ENCODE data around the gene ATRNL1. TPM values are rescaled to one million over a fixed set of nuclear protein-coding genes. Genes with fewer than 3 reads are reported as not detected.

ATRNL1 gene
- total RNA-seq, 1 experiment from 2014 or later = 5.8 TPM

DNA sequence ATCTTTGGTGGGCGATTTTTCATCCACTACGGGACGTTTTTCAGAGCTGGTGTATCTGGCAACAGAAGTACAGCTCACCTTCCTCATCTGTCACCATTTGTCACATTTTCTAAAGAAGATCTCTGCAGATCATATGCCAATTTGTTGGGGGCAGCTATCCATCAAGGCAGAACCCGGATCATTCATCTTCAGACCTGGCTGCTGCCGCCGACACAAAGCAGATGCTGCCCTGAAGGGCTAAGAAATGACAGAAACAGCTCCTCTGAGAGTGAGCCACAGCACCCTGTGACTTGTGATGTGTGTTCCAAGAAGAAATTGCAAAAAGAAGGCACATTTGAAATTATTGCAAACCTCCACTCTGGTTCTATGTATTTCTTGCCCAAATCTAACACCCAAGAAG lies 888.9 kb downstream of the ATRNL1 start:
- DNase-seq (ENCODE audit: low spot score) = no peak

DNA sequence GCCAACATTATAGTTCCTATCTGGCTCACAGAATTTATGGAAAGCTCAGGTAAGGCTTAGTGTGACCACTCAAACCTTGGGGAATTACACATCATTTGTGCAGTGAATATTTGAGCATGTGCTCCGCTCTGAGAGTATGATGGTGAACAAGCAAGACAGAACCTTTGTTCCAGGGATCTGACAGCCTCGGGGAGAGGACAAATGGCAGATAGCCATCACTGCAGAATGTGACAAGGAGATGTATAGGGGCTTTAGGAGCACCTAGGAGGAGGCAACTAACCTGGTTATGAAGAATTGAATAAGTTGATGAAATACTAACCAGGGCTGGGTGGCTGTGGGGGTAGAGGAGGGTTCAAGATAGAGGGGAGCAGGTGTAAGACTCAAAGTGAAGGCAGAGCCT lies 889.4 kb downstream of the ATRNL1 start:
- no peak for DNase-seq (ENCODE audit: low spot score)

DNA sequence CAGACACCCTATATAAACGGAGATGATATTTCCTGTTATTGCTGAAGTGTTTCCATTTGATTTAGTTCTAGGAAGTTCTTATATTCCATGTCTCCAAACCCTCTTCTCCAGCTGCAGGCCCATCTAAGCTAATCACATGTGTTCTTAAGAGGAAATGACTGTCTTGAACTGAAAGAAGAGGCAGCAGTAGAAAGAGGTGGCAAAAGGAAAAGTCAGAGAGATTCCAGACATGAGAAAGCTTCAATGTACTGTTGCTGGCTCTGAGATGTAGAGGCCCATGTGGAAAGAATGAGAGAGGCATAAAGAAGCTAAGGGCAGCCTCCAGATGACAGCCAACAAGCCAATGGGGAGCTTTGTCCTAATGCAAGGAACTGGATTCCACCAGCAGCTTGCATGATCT lies 892.6 kb downstream of the ATRNL1 start:
- no peak for DNase-seq (ENCODE audit: low spot score)

DNA sequence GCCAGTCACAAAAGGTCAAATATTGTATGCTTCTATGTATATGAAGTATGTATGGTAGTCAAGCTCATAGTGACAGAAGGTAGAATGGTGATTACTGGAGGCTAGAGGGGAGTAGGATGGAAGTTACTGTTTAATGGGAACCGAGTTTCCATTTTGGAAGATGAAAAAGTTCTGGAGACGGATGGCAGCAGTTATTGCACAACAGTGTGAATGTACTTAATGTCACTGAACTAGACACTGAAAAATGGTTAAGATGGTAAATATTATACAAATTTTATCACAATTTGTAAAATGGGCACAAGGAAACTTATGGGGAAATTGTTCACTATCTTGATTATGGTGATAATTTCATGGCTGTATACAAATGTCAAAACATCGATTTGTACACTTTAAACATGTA lies 895.2 kb downstream of the ATRNL1 start:
- no peak for DNase-seq (ENCODE audit: low spot score)

DNA sequence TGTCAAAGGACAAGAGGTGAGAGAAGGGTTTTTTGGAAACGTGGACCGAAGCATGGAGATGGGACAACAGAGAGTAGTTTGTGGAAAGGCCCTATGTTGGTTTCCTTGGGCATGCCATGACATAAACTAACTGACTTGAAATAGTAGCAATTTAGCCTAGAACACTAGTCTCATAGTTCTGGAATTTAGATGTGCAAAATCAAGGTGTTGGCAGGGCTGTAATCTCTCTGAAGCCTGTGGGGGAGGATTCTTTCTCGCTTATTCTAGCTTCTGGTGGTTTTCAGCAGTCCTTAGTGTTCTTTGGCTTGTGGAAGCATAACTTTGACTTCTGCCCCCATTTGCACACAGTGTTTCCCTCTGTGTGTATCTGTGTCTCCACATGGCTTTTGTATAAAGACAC lies 896.5 kb downstream of the ATRNL1 start:
- DNase-seq (ENCODE audit: low spot score) = no peak

DNA sequence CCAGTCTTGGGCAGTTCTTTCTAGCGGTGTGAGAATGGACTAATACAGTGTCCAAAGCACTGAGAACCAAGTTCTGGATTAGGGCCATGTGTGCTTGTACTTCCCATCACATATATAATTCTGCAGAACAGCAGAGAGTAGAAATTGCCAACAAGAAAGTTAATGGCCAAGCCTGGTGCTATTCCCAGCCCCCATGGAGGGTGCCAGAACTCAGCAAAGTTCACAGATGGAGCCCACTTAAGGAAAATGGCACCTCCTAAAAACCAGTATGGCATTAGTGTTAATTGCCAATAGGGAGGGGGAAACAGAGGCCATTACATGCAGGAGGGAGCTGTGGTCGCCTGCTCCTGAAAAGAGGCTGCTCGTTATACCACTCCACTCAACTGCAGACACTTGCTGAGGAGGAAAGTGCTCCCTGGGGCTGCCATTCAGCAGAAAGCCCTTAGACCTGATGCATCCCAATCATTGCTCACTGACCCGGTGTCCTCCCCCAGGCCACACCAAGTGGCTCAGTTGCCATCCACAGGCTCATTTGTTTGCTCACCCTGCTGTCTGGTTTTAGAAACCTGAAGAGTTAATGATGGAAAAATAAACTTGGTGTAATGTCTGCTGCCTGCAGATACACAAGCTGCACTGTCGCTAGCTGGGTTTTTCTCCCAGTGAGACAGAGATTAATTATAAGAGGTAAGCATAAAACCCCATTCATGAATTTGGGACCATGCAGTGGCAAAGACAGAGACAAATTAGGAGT lies 899.2 kb downstream of the ATRNL1 start:
- DNase-seq (ENCODE audit: low spot score) = no peak

DNA sequence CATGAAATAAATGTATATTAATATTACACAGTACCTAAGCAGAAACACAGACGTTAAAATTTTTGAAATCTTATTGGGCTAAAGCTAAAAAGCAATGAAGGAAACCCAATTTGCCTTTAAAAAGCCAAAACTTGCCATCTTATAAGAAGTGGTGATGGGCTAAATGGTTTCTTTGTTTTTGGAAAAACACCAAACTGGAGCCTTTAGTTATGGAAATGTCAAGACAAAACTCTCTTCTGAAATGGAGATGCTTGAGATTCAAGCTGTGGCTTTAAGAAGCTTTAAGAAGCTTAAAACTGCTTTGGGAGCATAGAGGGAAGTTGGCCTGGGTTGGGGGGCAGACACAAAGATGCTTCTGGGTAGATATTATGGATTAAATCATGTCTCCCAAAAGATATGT lies 902.9 kb downstream of the ATRNL1 start:
- no peak for DNase-seq (ENCODE audit: low spot score)

DNA sequence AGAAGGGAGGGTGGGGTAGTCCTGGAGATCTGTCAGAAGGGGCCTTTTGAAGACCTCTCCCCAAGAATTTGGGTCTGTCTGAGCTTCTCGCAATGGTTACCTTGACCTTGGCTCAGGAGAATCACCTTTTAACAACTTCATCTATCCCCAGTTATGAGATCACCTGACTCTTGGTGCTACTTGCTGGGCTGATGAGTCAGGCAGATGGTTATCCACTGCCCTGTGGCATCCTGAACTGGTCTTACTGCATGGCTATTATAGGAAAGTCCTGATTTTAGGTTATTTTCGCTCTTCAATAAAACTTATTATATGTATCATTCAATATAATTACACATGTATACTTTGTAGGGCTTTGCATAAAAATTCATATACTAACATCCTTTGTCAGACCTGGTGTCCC lies 905.1 kb downstream of the ATRNL1 start:
- no peak for DNase-seq (ENCODE audit: low spot score)

Other genes with a start within 250 kb of the ATRNL1 start
- 34.9 and 36.2 TPM in 2 replicates for gene TRUB1, start 155.2 kb upstream of the ATRNL1 start, total RNA-seq (2014; rRNA removed; shearing (Covaris generic))

All from H4 (cell line).